Caco-2 (cell line): ENCODE data around the gene RGS6. TPM values are rescaled to one million over a fixed set of nuclear protein-coding genes. Genes with fewer than 3 reads are reported as not detected.

Experiments
- BruUV-seq: library from RNA; stranded (reverse); fragments of 400-500 nt; replicated peaks from 2 replicates; lab custom pipeline; 2021; lab: Mats Ljungman, UMichigan
- CTCF ChIA-PET: fragments of 300-600 bp; sonication (Branson Sonifier 250); formaldehyde crosslinking; loops from one replicate; lab custom pipeline; 2022; ENCODE audit warnings: antibody characterized with exemption; lab: Charles Lee
- POLR2A ChIA-PET: fragments of 300-600 bp; sonication (Branson Sonifier 250); formaldehyde crosslinking; loops from one replicate; lab custom pipeline; 2022; ENCODE audit warnings: antibody characterized with exemption; lab: Charles Lee
- DNase-seq, 2 experiments: peaks; one replicate each; pipeline versions ENCODE4 v3.0.0 to v3.0.0-alpha.2; 2020 to 2022
- H3K27me3 ChIP-seq: replicated peaks from 2 replicates; pipeline ENCODE4 v1.6.0; 2011; ENCODE audit warnings: low read length; ENCODE audit not compliant: control insufficient read depth, insufficient read depth
- H3K36me3 ChIP-seq: 2 replicates; pipeline ENCODE4 v1.5.1; 2011; ENCODE audit warnings: low read length; ENCODE audit not compliant: control insufficient read depth, insufficient read depth
- H3K4me1 ChIP-seq: fragments of 250-450 bp; sonication (Bioruptor Pico); 2 replicates; pipeline ENCODE4 v1.5.1; 2020; ENCODE audit warnings: mild to moderate bottlenecking
- H3K4me3 ChIP-seq: 2 replicates; pipeline ENCODE4 v1.5.1; 2011; ENCODE audit warnings: low read depth, mild to moderate bottlenecking, control low read depth, low read length
- H3K9me3 ChIP-seq: fragments of 250-450 bp; sonication (Bioruptor Pico); 2 replicates; pipeline ENCODE4 v1.5.1; 2020; ENCODE audit warnings: mild to moderate bottlenecking, moderate library complexity
- H3K27ac Mint-ChIP-seq: one replicate; pipeline ENCODE4 v1.8.0; 2022; ENCODE audit warnings: mixed read lengths; ENCODE audit not compliant: unreplicated experiment
- H3K27me3 Mint-ChIP-seq: one replicate; pipeline ENCODE4 v1.8.0; 2022; ENCODE audit warnings: mixed read lengths; ENCODE audit not compliant: insufficient read depth, unreplicated experiment
- H3K36me3 Mint-ChIP-seq: one replicate; pipeline ENCODE4 v1.8.0; 2022; ENCODE audit warnings: mild to moderate bottlenecking, mixed read lengths; ENCODE audit not compliant: insufficient read depth, unreplicated experiment
- H3K4me1 Mint-ChIP-seq: one replicate; pipeline ENCODE4 v1.8.0; 2022; ENCODE audit warnings: low read depth, mixed read lengths; ENCODE audit not compliant: unreplicated experiment
- H3K4me3 Mint-ChIP-seq: one replicate; pipeline ENCODE4 v1.8.0; 2022; ENCODE audit warnings: mild to moderate bottlenecking, moderate library complexity, mixed read lengths; ENCODE audit not compliant: unreplicated experiment
- H3K9me3 Mint-ChIP-seq: one replicate; pipeline ENCODE4 v1.8.0; 2022; ENCODE audit warnings: mixed read lengths; ENCODE audit not compliant: unreplicated experiment
- CTCF ChIP-seq, 2 experiments: fragments of 200-600 bp in 1 of 2; IDR thresholded peaks; 1 replicate in 1 of 2; 2 replicates in 1 of 2; pipeline versions ENCODE4 v1.5.1 to v1.8.0; 2011 to 2022; ENCODE audit warnings: antibody characterized with exemption in 1 of 2, control low read depth in 1 of 2, inconsistent platforms in 1 of 2, low read depth in 1 of 2, low read length in 1 of 2, mild to moderate bottlenecking in 1 of 2, moderate library complexity in 1 of 2; ENCODE audit not compliant: insufficient read depth in 1 of 2, severe bottlenecking in 1 of 2, unreplicated experiment in 1 of 2
- intact Hi-C: fragments of 100-400 bp; cut with micrococcal nuclease; formaldehyde crosslinking; loops from one replicate; pipeline ENCODE4 v1.10.0; 2022; ENCODE audit not compliant: unreplicated experiment
- total RNA-seq: library from RNA; stranded (reverse); gene quantifications from 2 replicates; pipeline ENCODE4 v1.2.3, GENCODE V29; 2022

Gene RGS6
- total RNA-seq, 1 experiment from 2014 or later = not detected

GRCh38 chr14:72609205-72609916, 677.1 kb downstream of the RGS6 start:
- Mint-ChIP-seq H3K36me3 (no peaks in the 10 kb centered on the region), H3K4me3 (no peak overlapping the region), H3K4me1 (no peaks in the 10 kb centered on the region), H3K27ac (no peak overlapping the region), H3K9me3 (no peaks in the 10 kb centered on the region), H3K27me3 (peaks cover 15% of the 10 kb centered on the region)
- H3K27me3 ChIP-seq = peaks cover 2% of the 10 kb centered on the region
- DNase-seq = no peak
- H3K4me3 ChIP-seq = no peak overlapping the region
- H3K9me3 ChIP-seq = no peaks in the 10 kb centered on the region
- H3K36me3 ChIP-seq = no peaks in the 10 kb centered on the region
- intact Hi-C loops = no loop called here
- POLR2A ChIA-PET = no interaction called here
- H3K4me1 ChIP-seq = no peaks in the 10 kb centered on the region
- TF ChIP-seq CTCF (IDR thresholded peaks at IDR 0.05; ENCODE audit: insufficient read depth in 1 of 2, low read depth in 1 of 2, low read length in 1 of 2, severe bottlenecking in 1 of 2, unreplicated experiment in 1 of 2) = no peak
- no TSS peak for BruUV-seq
- CTCF ChIA-PET = no interaction called here

- peaks cover 14% of the 10 kb centered on the region for H3K27me3 Mint-ChIP-seq
- no peak overlapping the region for H3K27ac Mint-ChIP-seq
- H3K36me3 Mint-ChIP-seq = no peaks in the 10 kb centered on the region
- no TSS peak for BruUV-seq
- CTCF ChIA-PET = no interaction called here
- Histone ChIP-seq H3K4me3 (no peak overlapping the region), H3K9me3 (no peaks in the 10 kb centered on the region), H3K36me3 (no peaks in the 10 kb centered on the region), H3K4me1 (no peaks in the 10 kb centered on the region), H3K27me3 (peaks cover 2% of the 10 kb centered on the region; the same call in 1 of the 2 replicates)
- no peak overlapping the region for H3K4me3 Mint-ChIP-seq
- no peaks in the 10 kb centered on the region for H3K4me1 Mint-ChIP-seq
- DNase-seq = no peak
- POLR2A ChIA-PET = no interaction called here
- H3K9me3 Mint-ChIP-seq = no peaks in the 10 kb centered on the region
- TF ChIP-seq CTCF (IDR thresholded peaks at IDR 0.05; ENCODE audit: insufficient read depth in 1 of 2, low read depth in 1 of 2, low read length in 1 of 2, severe bottlenecking in 1 of 2, unreplicated experiment in 1 of 2) = no peak
- intact Hi-C loops = no loop called here
Observed at GRCh38 chr14:72610096-72610830, 678.0 kb downstream of the RGS6 start.

- H3K9me3 ChIP-seq = no peaks in the 10 kb centered on the region
- peaks cover 2% of the 10 kb centered on the region; the same call in 1 of the 2 replicates for H3K27me3 ChIP-seq
- no peaks in the 10 kb centered on the region for H3K9me3 Mint-ChIP-seq
- no TSS peak for BruUV-seq
- POLR2A ChIA-PET = no interaction called here
- H3K4me1 ChIP-seq = no peaks in the 10 kb centered on the region
- no peaks in the 10 kb centered on the region for H3K36me3 ChIP-seq
- no peak for DNase-seq
- intact Hi-C loops = no loop called here
- no peaks in the 10 kb centered on the region for H3K36me3 Mint-ChIP-seq
- H3K27me3 Mint-ChIP-seq = peaks cover 14% of the 10 kb centered on the region
- CTCF ChIA-PET = no interaction called here
- no peak for TF ChIP-seq CTCF (IDR thresholded peaks at IDR 0.05; ENCODE audit: insufficient read depth in 1 of 2, low read depth in 1 of 2, low read length in 1 of 2, severe bottlenecking in 1 of 2, unreplicated experiment in 1 of 2)
- H3K4me1 Mint-ChIP-seq = no peaks in the 10 kb centered on the region
- H3K27ac Mint-ChIP-seq = no peak overlapping the region
- no peak overlapping the region for H3K4me3 Mint-ChIP-seq
- no peak overlapping the region for H3K4me3 ChIP-seq
Observed at GRCh38 chr14:72610831-72611200, 678.6 kb downstream of the RGS6 start.
